Measurements from ENCODE around the gene ARL4A. TPM values are rescaled to one million over a fixed set of nuclear protein-coding genes. Genes with fewer than 3 reads are reported as not detected.

Gene ARL4A
- total and polyA plus RNA-seq, 7 experiments from 2014 or later = 5.5 to 97.4 (median 18.9) TPM

DNA sequence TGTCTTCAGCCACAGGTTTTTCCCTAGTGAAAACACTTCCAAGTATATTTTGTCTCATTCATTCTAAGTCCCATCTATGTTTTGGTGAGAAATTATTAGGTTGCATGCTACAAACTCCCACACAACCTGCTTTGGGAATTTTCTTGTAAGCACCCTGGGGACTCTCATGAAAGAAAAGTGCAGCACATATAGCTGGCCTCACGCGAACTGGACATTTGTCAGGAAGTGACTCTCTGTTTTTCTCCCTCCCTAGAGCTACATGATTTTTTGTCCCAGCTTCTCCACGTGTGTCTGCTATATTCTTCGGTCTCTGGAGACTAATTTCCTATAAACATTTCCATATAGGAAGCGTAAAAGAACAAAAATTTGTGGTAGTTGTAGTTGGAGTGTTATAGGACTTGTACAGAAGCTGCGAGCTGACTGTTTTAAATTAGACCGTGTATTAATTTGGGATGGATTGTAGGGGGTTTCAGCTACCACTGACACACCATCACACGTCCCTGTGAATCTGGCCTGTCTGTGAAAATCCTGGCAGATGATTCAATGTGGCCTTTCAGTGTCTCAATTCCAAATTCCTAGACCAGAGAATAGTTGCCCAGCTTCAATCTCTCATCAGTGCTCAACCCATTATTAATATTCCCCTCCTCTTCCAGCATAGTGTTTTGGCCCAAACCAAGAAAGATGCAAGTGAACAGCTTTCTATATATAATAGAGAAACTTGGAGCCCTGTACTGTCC is 40.2 kb downstream of the ARL4A start:
- H3K9me3 ChIP-seq (ENCODE audit: control insufficient read depth in 2 of 3, low read length in 3 of 3) = no peaks in the 10 kb centered on the region
- H3K27me3 ChIP-seq (ENCODE audit: control insufficient read depth in 2 of 2, insufficient read depth in 2 of 2, low read length in 2 of 2) = no peaks in the 10 kb centered on the region
- no peaks in the 10 kb centered on the region for H3K36me3 ChIP-seq (ENCODE audit: control insufficient read depth in 2 of 3, insufficient read depth in 3 of 3, low read length in 3 of 3)
- Mint-ChIP-seq H3K4me3 (no peak overlapping the region), H3K27me3 (peaks cover 0 to 2% (median 0%) of the 10 kb centered on the region in 5 donors), H3K4me1 (peaks cover 10 to 37% (median 21%) of the 10 kb centered on the region in 7 donors), H3K27ac (no peak overlapping the region), H3K9me3 (peaks cover 0 to 2% (median 0%) of the 10 kb centered on the region in 11 donors), H3K36me3 (no peaks in the 10 kb centered on the region)
- POLR2A ChIA-PET = no interaction called here
- ATAC-seq (no peak), DNase-seq (no peak)
- CTCF ChIA-PET = interaction anchor here (1.4 kb wide), 1 partner anchor 41 kb away, joined by 4 read pairs; no protein-coding TSS in a partner anchor
- H3K27ac ChIP-seq (ENCODE audit: low read depth, low read length) = no peak overlapping the region
- H3K4me3 ChIP-seq (ENCODE audit: low read length) = no peak overlapping the region
- intact Hi-C loops (cut with micrococcal nuclease) = no loop called here
- peaks cover 13 to 17% of the 10 kb centered on the region in 2 donors for H3K4me1 ChIP-seq (ENCODE audit: control insufficient read depth in 2 of 2, insufficient read depth in 2 of 2, low read length in 2 of 2)

DNA sequence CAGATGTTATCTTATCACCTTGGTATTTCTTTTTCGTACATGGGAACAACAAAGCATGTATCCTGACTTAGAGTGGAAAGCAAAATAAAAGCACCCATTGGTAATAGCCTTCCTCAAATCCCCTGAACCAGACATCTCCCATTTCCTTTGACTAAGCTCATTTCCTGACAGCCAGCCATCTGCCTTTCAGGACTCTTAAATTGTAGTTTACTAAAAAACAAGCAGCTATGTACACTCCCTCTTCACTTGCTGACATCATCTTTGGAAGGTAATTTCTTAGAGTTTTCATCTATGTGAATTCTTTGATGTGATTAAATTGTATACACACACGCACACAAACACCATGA is 40.7 kb downstream of the ARL4A start:
- intact Hi-C loops (cut with micrococcal nuclease) = no loop called here
- Histone ChIP-seq H3K27me3 (ENCODE audit: control insufficient read depth in 2 of 2, insufficient read depth in 2 of 2, low read length in 2 of 2) (no peaks in the 10 kb centered on the region), H3K36me3 (ENCODE audit: control insufficient read depth in 2 of 3, insufficient read depth in 3 of 3, low read length in 3 of 3) (no peaks in the 10 kb centered on the region), H3K9me3 (ENCODE audit: control insufficient read depth in 2 of 3, low read length in 3 of 3) (no peaks in the 10 kb centered on the region), H3K4me3 (ENCODE audit: low read length) (no peak overlapping the region), H3K4me1 (ENCODE audit: control insufficient read depth in 2 of 2, insufficient read depth in 2 of 2, low read length in 2 of 2) (peaks cover 13 to 17% of the 10 kb centered on the region in 2 donors), H3K27ac (ENCODE audit: low read depth, low read length) (no peak overlapping the region)
- Mint-ChIP-seq H3K36me3 (no peaks in the 10 kb centered on the region), H3K4me1 (peaks cover 10 to 31% (median 21%) of the 10 kb centered on the region in 7 donors), H3K4me3 (no peak overlapping the region), H3K27me3 (peaks cover 0 to 2% (median 0%) of the 10 kb centered on the region in 5 donors), H3K9me3 (peaks cover 0 to 2% (median 0%) of the 10 kb centered on the region in 11 donors), H3K27ac (no peak overlapping the region)
- POLR2A ChIA-PET = no interaction called here
- CTCF ChIA-PET = no interaction called here
- DNase-seq = no peak
- ATAC-seq = no peak

DNA sequence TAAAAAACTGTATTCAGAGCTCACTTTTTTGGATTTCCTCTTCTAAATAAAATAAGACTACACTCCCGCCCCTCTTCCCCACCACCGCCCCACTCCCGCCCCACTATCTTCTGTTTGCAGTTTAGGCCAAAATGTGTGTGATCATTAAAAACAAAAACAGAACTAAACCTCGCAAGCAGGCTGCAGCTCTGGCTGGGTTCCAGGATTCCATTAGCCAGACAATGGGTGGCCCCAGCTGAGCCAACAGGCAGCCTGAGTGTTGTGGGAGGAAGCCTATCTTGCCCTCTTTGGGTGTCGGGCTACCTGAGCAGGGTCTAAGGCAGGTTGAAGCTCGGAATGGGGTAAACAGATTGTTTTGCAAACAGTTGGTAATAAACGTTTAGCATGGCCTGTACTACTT is 41.7 kb downstream of the ARL4A start:
- ChIA-PET POLR2A (no interaction called here), CTCF (no interaction called here)
- H3K27ac Mint-ChIP-seq = no peak overlapping the region
- Histone ChIP-seq H3K27ac (ENCODE audit: low read depth, low read length) (no peak overlapping the region), H3K27me3 (ENCODE audit: control insufficient read depth in 2 of 2, insufficient read depth in 2 of 2, low read length in 2 of 2) (no peaks in the 10 kb centered on the region), H3K4me3 (ENCODE audit: low read length) (no peak overlapping the region), H3K4me1 (ENCODE audit: control insufficient read depth in 2 of 2, insufficient read depth in 2 of 2, low read length in 2 of 2) (peaks cover 13 to 17% of the 10 kb centered on the region in 2 donors), H3K9me3 (ENCODE audit: control insufficient read depth in 2 of 3, low read length in 3 of 3) (no peaks in the 10 kb centered on the region), H3K36me3 (ENCODE audit: control insufficient read depth in 2 of 3, insufficient read depth in 3 of 3, low read length in 3 of 3) (no peaks in the 10 kb centered on the region)
- H3K27me3 Mint-ChIP-seq = peaks cover 0 to 2% (median 0%) of the 10 kb centered on the region in 5 donors
- peaks cover 10 to 28% (median 21%) of the 10 kb centered on the region in 7 donors for H3K4me1 Mint-ChIP-seq
- intact Hi-C loops (cut with micrococcal nuclease) = no loop called here
- H3K4me3 Mint-ChIP-seq = no peak overlapping the region
- ATAC-seq = no peak
- no peak for DNase-seq
- peaks cover 0 to 2% (median 0%) of the 10 kb centered on the region in 11 donors for H3K9me3 Mint-ChIP-seq
- H3K36me3 Mint-ChIP-seq = no peaks in the 10 kb centered on the region

DNA sequence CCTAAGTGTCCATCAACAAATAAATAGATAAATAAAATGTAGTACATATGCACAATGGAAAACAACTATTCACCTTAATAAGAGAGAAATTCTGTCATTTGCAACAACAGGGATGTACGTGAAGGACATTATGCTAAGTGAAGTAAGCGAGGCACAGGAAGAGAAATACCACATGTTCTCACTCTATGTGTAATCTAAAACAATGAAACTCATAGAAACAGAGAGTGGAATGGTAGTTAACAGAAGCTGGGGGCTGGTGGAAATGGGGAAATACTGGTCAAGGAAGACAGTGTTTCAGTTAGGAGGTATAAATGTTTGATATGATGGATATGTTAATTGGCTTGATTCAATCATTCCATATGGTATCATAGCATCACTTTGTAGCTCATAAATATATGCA is 43.1 kb downstream of the ARL4A start:
- CTCF ChIA-PET = no interaction called here
- Mint-ChIP-seq H3K4me1 (peaks cover 10 to 33% (median 26%) of the 10 kb centered on the region in 7 donors), H3K27me3 (peaks cover 0 to 4% (median 0%) of the 10 kb centered on the region in 5 donors), H3K9me3 (peaks cover 0 to 2% (median 0%) of the 10 kb centered on the region in 11 donors), H3K27ac (peak overlapping the region in 5 of 9 donors; percentile 20 to 95 (median 79)), H3K36me3 (no peaks in the 10 kb centered on the region), H3K4me3 (peak overlapping the region in 5 of 10 donors; percentile 5 to 58 (median 26))
- intact Hi-C loops (cut with micrococcal nuclease) = loop anchor here (1.0 to 10.0 kb wide), 3 partner anchors 8 to 96 kb away; no protein-coding TSS in a partner anchor
- H3K4me1 ChIP-seq (ENCODE audit: control insufficient read depth in 2 of 2, insufficient read depth in 2 of 2, low read length in 2 of 2) = peaks cover 13 to 17% of the 10 kb centered on the region in 2 donors
- ATAC-seq = no peak
- no peak overlapping the region for H3K4me3 ChIP-seq (ENCODE audit: low read length)
- H3K9me3 ChIP-seq (ENCODE audit: control insufficient read depth in 2 of 3, low read length in 3 of 3) = no peaks in the 10 kb centered on the region
- H3K27ac ChIP-seq (ENCODE audit: low read depth, low read length) = no peak overlapping the region
- H3K27me3 ChIP-seq (ENCODE audit: control insufficient read depth in 2 of 2, insufficient read depth in 2 of 2, low read length in 2 of 2) = no peaks in the 10 kb centered on the region
- no peak for DNase-seq
- no peaks in the 10 kb centered on the region for H3K36me3 ChIP-seq (ENCODE audit: control insufficient read depth in 2 of 3, insufficient read depth in 3 of 3, low read length in 3 of 3)
- POLR2A ChIA-PET = interaction anchor here (0.6 to 1.2 kb wide), 3 partner anchors 21 to 519 kb away, joined by 3 to 7 read pairs (median 3); partner anchors contain the start of gene TMEM106B

DNA sequence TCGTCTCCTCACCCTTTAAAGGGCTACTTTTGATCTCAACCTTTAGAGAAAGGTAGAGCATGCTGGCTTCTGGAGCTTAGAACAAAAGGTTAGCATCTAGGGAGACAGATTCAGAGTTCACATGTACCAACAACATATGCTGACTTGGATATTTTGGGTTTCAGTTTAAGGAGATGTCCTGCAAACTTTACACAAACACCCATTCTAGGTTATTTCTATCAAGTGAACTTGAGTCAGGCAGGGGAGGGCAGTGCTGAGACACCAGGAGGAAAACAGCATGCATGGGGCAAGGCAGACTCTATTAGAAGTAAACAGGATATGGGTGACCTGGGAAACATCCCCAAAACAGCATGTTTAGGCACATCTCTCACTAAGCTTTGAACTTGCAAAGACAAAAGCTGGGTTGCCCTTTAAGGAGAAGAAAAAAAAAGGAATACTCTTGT is 43.8 kb downstream of the ARL4A start:
- no peaks in the 10 kb centered on the region for H3K27me3 ChIP-seq (ENCODE audit: control insufficient read depth in 2 of 2, insufficient read depth in 2 of 2, low read length in 2 of 2)
- H3K36me3 Mint-ChIP-seq = no peaks in the 10 kb centered on the region
- peaks cover 0 to 4% (median 0%) of the 10 kb centered on the region in 5 donors for H3K27me3 Mint-ChIP-seq
- H3K4me1 ChIP-seq (ENCODE audit: control insufficient read depth in 2 of 2, insufficient read depth in 2 of 2, low read length in 2 of 2) = peaks cover 13 to 17% of the 10 kb centered on the region in 2 donors
- ChIA-PET POLR2A (interaction anchor here (1.1 to 1.2 kb wide), 2 partner anchors 45 to 520 kb away, joined by 3 read pairs; partner anchors contain the start of gene TMEM106B), CTCF (interaction anchor here (1.1 kb wide), 1 partner anchor 44 kb away, joined by 4 read pairs; the partner anchor contains the start of gene ARL4A)
- H3K36me3 ChIP-seq (ENCODE audit: control insufficient read depth in 2 of 3, insufficient read depth in 3 of 3, low read length in 3 of 3) = no peaks in the 10 kb centered on the region
- peak in 2 of 9 donors; percentile 6 to 19 for DNase-seq
- peak overlapping the region; percentile 26 to 95 (median 78) for H3K27ac Mint-ChIP-seq
- intact Hi-C loops (cut with micrococcal nuclease) = loop anchor here (1.0 to 10.0 kb wide), 3 partner anchors 16 to 96 kb away; partner anchors contain the start of gene ARL4A (in 2 of the 2)
- peak; percentile 40 for ATAC-seq
- H3K27ac ChIP-seq (ENCODE audit: low read depth, low read length) = peak overlapping the region; percentile 6
- H3K4me3 ChIP-seq (ENCODE audit: low read length) = no peak overlapping the region
- no peaks in the 10 kb centered on the region for H3K9me3 ChIP-seq (ENCODE audit: control insufficient read depth in 2 of 3, low read length in 3 of 3)
- H3K4me3 Mint-ChIP-seq = peak overlapping the region in 9 of 10 donors; percentile 40 to 86 (median 72)
- H3K9me3 Mint-ChIP-seq = peaks cover 0 to 2% (median 0%) of the 10 kb centered on the region in 11 donors
- peaks cover 10 to 33% (median 26%) of the 10 kb centered on the region in 7 donors for H3K4me1 Mint-ChIP-seq

DNA sequence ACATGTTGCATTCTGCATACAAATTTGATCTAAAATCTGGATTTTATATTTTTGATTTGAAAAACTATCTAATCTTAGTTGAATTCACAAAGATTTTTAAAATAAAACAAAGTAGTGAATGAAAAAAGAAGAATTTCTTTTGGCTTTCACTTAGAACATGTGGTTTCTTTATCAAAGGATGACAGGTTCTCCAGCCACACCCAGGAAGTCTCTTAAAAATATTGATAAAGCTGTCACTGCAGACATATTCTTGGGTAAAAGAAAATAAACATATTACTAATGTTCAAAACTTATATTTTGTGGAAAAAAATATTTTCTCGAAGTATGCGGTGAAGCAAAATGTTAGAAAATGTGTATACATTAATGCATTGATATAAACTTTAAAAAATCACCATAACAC is 44.3 kb downstream of the ARL4A start:
- H3K27me3 ChIP-seq (ENCODE audit: control insufficient read depth in 2 of 2, insufficient read depth in 2 of 2, low read length in 2 of 2) = no peaks in the 10 kb centered on the region
- no peak overlapping the region for H3K4me3 ChIP-seq (ENCODE audit: low read length)
- H3K27ac ChIP-seq (ENCODE audit: low read depth, low read length) = no peak overlapping the region
- Mint-ChIP-seq H3K4me3 (no peak overlapping the region), H3K27me3 (peaks cover 0 to 2% (median 0%) of the 10 kb centered on the region in 5 donors), H3K27ac (peak overlapping the region in 2 of 9 donors; percentile 75 to 78), H3K36me3 (no peaks in the 10 kb centered on the region), H3K9me3 (peaks cover 0 to 2% (median 0%) of the 10 kb centered on the region in 11 donors), H3K4me1 (peaks cover 10 to 33% (median 26%) of the 10 kb centered on the region in 7 donors)
- no peaks in the 10 kb centered on the region for H3K9me3 ChIP-seq (ENCODE audit: control insufficient read depth in 2 of 3, low read length in 3 of 3)
- H3K36me3 ChIP-seq (ENCODE audit: control insufficient read depth in 2 of 3, insufficient read depth in 3 of 3, low read length in 3 of 3) = no peaks in the 10 kb centered on the region
- intact Hi-C loops (cut with micrococcal nuclease) = loop anchor here (1.0 to 10.0 kb wide), 3 partner anchors 17 to 97 kb away; partner anchors contain the start of gene ARL4A (in 2 of the 2)
- H3K4me1 ChIP-seq (ENCODE audit: control insufficient read depth in 2 of 2, insufficient read depth in 2 of 2, low read length in 2 of 2) = peaks cover 13 to 17% of the 10 kb centered on the region in 2 donors
- POLR2A ChIA-PET = no interaction called here
- CTCF ChIA-PET = interaction anchor here (1.1 kb wide), 1 partner anchor 45 kb away, joined by 4 read pairs; the partner anchor contains the start of gene ARL4A
- ATAC-seq (no peak), DNase-seq (peak in 5 of 9 donors; percentile 10 to 39 (median 14))
